Measurements from ENCODE around the gene GPR26. TPM values are rescaled to one million over a fixed set of nuclear protein-coding genes. Genes with fewer than 3 reads are reported as not detected.

Gene GPR26
- total RNA-seq, 6 experiments from 2014 or later = not detected

GRCh38 chr10:123651421-123652047 is 14.6 kb upstream of the GPR26 start:
- intact Hi-C loops (cut with DNase I) = no loop called here
- no peaks in the 10 kb centered on the region for H3K36me3 ChIP-seq
- no peak overlapping the region for H3K4me3 ChIP-seq
- ATAC-seq = no peak
- TF ChIP-seq, protein P1, sequence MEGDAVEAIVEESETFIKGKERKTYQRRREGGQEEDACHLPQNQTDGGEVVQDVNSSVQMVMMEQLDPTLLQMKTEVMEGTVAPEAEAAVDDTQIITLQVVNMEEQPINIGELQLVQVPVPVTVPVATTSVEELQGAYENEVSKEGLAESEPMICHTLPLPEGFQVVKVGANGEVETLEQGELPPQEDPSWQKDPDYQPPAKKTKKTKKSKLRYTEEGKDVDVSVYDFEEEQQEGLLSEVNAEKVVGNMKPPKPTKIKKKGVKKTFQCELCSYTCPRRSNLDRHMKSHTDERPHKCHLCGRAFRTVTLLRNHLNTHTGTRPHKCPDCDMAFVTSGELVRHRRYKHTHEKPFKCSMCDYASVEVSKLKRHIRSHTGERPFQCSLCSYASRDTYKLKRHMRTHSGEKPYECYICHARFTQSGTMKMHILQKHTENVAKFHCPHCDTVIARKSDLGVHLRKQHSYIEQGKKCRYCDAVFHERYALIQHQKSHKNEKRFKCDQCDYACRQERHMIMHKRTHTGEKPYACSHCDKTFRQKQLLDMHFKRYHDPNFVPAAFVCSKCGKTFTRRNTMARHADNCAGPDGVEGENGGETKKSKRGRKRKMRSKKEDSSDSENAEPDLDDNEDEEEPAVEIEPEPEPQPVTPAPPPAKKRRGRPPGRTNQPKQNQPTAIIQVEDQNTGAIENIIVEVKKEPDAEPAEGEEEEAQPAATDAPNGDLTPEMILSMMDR (IDR thresholded peaks at IDR 0.05) = no peak
- no peak for TF ChIP-seq POLR2A (IDR thresholded peaks at IDR 0.05)
- H3K4me1 ChIP-seq = no peaks in the 10 kb centered on the region
- WGBS (ENCODE audit: insufficient coverage, low coverage, low lambda C conversion rate, missing lambda C conversion rate) = 61% methylated on average over 5 of the region's 6 CpGs
- peak in 1 of 3 donors; percentile 30 for DNase-seq
- no peak overlapping the region for H3K27ac ChIP-seq
- no peaks in the 10 kb centered on the region for H3K27me3 ChIP-seq
- no peaks in the 10 kb centered on the region for H3K9me3 ChIP-seq

- no peak for ATAC-seq
- Histone ChIP-seq H3K36me3 (no peaks in the 10 kb centered on the region), H3K27me3 (no peaks in the 10 kb centered on the region), H3K9me3 (no peaks in the 10 kb centered on the region), H3K4me3 (no peak overlapping the region), H3K27ac (no peak overlapping the region), H3K4me1 (no peaks in the 10 kb centered on the region)
- intact Hi-C loops (cut with DNase I) = no loop called here
- no peak for TF ChIP-seq POLR2A (IDR thresholded peaks at IDR 0.05)
- TF ChIP-seq, protein P1 (IDR thresholded peaks at IDR 0.05) = no peak
- WGBS (ENCODE audit: insufficient coverage, low coverage, low lambda C conversion rate, missing lambda C conversion rate) = 19% methylated on average over 2 of the region's 2 CpGs
- no peak for DNase-seq
Observed at GRCh38 chr10:123655751-123656150, 10.4 kb upstream of the GPR26 start.

DNA sequence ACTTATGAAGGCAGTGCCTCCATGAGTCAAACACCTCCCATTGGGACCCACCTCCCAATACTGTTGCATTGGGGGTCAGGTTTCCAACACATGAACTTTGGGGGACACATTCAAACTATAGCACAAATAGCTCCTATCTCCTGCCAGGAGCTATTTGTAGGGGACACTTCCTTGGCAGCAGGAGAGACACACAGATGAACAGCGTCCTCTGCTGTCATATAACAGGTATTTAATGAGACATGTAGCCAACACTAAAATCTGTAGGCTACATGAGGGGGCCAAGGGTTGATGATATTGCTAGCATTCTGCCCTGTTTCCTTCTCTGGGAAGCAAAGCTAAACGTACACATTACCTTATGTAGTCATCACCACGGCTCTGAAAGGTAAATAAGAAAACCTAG is 2.6 kb upstream of the GPR26 start:
- no peaks in the 10 kb centered on the region for H3K9me3 ChIP-seq
- H3K4me3 ChIP-seq = no peak overlapping the region
- H3K36me3 ChIP-seq = no peaks in the 10 kb centered on the region
- H3K4me1 ChIP-seq = no peaks in the 10 kb centered on the region
- intact Hi-C loops (cut with DNase I) = no loop called here
- TF ChIP-seq POLR2A (IDR thresholded peaks at IDR 0.05) = no peak
- TF ChIP-seq, protein P1 (IDR thresholded peaks at IDR 0.05) = no peak
- no peaks in the 10 kb centered on the region for H3K27me3 ChIP-seq
- no peak for DNase-seq
- WGBS (ENCODE audit: insufficient coverage, low coverage, low lambda C conversion rate, missing lambda C conversion rate) = 5% methylated on average over 3 of the region's 3 CpGs
- no peak overlapping the region for H3K27ac ChIP-seq
- ATAC-seq = no peak

DNA sequence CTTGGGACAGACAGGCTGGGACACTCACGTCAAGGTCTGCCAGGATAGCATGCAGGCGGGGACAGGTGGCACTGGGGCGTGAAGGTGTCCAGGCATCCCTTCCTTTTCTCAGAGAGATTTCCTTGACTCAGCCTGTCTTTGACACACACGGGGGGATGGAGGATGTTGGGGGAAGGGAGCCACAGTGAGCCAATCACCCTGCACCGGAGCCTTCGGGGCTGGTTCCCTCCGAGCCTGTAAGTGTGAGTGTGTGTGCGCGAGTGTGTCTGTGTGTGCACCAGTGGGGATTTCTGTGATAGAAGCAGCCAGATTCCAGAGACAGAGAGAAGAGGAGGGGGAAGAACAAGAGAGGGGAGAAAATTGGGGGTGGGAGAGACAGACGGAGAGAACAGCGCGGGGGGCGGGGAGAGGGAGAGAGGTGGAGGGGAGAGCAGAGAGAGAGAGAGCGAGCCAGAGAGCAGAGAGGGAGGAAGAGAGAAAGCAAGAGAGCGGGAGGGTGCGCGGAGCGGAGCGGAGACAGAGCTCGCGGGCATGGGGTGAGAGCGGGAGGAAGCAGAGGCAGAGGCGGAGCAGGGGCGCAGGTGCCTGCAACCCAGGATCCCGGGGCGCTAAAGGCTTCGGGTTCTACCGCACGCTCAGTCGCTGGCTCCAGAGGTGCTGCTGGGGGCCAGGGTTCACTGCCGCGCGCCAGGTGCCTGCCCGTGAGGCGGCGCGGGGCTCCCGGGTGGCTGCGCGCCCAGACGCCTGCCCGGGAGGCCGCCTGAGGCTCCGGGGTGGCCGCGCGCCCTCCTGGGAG is 466 bp upstream of the GPR26 start:
- ATAC-seq = no peak
- no peak overlapping the region for H3K4me3 ChIP-seq
- no peak overlapping the region for H3K27ac ChIP-seq
- WGBS (ENCODE audit: insufficient coverage, low coverage, low lambda C conversion rate, missing lambda C conversion rate) = 14% methylated on average over 24 of the region's 47 CpGs
- H3K4me1 ChIP-seq = no peaks in the 10 kb centered on the region
- no peaks in the 10 kb centered on the region for H3K27me3 ChIP-seq
- no peaks in the 10 kb centered on the region for H3K9me3 ChIP-seq
- no peaks in the 10 kb centered on the region for H3K36me3 ChIP-seq
- DNase-seq = no peak
- TF ChIP-seq, protein P1 (IDR thresholded peaks at IDR 0.05) = no peak
- no peak for TF ChIP-seq POLR2A (IDR thresholded peaks at IDR 0.05)
- intact Hi-C loops (cut with DNase I) = no loop called here
